ENCODE results near the gene DENND5A. TPM values are rescaled to one million over a fixed set of nuclear protein-coding genes. Genes with fewer than 3 reads are reported as not detected.

DENND5A gene
- total and polyA plus RNA-seq, 4 donors: 7.9 to 45.8 (median 18.2) TPM

DNA sequence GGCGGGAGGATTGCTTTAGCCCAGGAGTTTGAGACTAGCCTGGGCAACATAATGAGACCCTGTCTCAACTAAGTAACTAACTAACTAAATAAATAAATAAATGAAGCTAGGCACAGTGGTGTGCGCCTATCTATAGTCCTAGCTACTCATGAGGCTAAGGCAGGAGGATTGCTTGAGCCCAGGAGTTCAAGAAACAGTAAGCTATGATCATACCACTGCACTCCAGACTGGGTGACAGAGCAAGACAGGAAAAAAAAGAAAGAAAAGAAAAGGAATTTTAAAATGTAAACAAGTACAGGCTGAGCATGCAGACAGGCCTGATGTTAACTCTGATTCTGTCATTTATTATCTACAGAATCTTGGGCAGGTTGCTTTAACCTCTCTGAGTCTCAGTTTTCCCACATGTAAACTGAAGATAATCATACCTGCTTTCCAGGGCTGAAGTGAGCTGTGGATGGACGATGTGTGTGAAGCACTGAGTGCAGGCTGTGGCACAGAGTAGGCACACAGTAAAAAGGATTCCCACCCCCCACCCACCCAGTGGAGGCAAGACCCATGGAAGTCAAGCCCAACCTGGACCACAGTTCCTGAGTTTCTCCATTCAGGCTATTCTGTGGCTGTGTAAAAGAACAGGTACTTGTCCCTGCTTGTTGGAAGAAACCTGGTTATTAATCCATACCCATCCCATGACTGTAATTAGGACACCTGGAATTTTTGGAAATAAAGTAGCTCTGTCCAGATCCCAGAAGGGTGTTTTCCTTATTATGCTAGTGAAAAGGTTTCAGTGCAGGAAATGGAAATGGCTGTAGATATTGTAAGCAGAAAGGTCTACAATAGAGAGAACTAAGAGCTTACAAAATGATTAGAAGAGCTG lies 155.1 kb downstream of the DENND5A start:
- H3K4me1 ChIP-seq (ENCODE audit: control insufficient read depth in 4 of 4, insufficient read depth in 4 of 4, low read length in 3 of 4): no peaks in the 10 kb centered on the region
- TF ChIP-seq, protein P1, sequence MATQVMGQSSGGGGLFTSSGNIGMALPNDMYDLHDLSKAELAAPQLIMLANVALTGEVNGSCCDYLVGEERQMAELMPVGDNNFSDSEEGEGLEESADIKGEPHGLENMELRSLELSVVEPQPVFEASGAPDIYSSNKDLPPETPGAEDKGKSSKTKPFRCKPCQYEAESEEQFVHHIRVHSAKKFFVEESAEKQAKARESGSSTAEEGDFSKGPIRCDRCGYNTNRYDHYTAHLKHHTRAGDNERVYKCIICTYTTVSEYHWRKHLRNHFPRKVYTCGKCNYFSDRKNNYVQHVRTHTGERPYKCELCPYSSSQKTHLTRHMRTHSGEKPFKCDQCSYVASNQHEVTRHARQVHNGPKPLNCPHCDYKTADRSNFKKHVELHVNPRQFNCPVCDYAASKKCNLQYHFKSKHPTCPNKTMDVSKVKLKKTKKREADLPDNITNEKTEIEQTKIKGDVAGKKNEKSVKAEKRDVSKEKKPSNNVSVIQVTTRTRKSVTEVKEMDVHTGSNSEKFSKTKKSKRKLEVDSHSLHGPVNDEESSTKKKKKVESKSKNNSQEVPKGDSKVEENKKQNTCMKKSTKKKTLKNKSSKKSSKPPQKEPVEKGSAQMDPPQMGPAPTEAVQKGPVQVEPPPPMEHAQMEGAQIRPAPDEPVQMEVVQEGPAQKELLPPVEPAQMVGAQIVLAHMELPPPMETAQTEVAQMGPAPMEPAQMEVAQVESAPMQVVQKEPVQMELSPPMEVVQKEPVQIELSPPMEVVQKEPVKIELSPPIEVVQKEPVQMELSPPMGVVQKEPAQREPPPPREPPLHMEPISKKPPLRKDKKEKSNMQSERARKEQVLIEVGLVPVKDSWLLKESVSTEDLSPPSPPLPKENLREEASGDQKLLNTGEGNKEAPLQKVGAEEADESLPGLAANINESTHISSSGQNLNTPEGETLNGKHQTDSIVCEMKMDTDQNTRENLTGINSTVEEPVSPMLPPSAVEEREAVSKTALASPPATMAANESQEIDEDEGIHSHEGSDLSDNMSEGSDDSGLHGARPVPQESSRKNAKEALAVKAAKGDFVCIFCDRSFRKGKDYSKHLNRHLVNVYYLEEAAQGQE (IDR thresholded peaks at IDR 0.05): no peak
- TF ChIP-seq, protein P2, sequence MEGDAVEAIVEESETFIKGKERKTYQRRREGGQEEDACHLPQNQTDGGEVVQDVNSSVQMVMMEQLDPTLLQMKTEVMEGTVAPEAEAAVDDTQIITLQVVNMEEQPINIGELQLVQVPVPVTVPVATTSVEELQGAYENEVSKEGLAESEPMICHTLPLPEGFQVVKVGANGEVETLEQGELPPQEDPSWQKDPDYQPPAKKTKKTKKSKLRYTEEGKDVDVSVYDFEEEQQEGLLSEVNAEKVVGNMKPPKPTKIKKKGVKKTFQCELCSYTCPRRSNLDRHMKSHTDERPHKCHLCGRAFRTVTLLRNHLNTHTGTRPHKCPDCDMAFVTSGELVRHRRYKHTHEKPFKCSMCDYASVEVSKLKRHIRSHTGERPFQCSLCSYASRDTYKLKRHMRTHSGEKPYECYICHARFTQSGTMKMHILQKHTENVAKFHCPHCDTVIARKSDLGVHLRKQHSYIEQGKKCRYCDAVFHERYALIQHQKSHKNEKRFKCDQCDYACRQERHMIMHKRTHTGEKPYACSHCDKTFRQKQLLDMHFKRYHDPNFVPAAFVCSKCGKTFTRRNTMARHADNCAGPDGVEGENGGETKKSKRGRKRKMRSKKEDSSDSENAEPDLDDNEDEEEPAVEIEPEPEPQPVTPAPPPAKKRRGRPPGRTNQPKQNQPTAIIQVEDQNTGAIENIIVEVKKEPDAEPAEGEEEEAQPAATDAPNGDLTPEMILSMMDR (IDR thresholded peaks at IDR 0.05; ENCODE audit: low read depth, low read length, missing input control): no peak
- TF ChIP-seq RAD21 (IDR thresholded peaks at IDR 0.05): no peak
- TF ChIP-seq, protein P3, sequence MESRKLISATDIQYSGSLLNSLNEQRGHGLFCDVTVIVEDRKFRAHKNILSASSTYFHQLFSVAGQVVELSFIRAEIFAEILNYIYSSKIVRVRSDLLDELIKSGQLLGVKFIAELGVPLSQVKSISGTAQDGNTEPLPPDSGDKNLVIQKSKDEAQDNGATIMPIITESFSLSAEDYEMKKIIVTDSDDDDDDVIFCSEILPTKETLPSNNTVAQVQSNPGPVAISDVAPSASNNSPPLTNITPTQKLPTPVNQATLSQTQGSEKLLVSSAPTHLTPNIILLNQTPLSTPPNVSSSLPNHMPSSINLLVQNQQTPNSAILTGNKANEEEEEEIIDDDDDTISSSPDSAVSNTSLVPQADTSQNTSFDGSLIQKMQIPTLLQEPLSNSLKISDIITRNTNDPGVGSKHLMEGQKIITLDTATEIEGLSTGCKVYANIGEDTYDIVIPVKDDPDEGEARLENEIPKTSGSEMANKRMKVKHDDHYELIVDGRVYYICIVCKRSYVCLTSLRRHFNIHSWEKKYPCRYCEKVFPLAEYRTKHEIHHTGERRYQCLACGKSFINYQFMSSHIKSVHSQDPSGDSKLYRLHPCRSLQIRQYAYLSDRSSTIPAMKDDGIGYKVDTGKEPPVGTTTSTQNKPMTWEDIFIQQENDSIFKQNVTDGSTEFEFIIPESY (IDR thresholded peaks at IDR 0.05): no peak
- no peak for TF ChIP-seq JUND (IDR thresholded peaks at IDR 0.05)
- TF ChIP-seq, protein P4, sequence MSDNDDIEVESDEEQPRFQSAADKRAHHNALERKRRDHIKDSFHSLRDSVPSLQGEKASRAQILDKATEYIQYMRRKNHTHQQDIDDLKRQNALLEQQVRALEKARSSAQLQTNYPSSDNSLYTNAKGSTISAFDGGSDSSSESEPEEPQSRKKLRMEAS (IDR thresholded peaks at IDR 0.05): no peak
- TF ChIP-seq SP1 (IDR thresholded peaks at IDR 0.05): no peak
- TF ChIP-seq YY1 (IDR thresholded peaks at IDR 0.05): no peak
- 92% methylated on average over 3 of the region's 3 CpGs for WGBS

DNA sequence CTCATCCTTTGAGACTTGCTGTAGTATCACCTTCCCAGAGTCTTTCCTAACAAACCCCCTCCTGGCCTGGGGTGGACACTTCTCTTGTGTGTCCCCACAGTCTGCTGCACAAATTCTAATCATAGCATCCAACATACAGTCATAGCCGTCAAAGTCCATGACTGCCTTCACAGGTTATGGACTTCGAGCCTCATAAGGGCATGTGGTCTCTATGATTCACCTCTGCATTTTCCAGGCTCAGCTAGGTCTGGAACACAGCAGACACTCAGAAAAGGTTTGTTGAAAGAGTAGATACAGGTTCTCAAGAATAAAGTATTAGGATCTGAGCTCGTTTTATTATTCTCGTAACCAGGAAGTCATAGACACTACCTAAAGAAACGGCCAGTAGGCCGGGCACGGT lies 160.6 kb downstream of the DENND5A start:
- H3K4me3 ChIP-seq (ENCODE audit: low read depth in 1 of 3, low read length in 3 of 3): no peak overlapping the region
- no peak overlapping the region for H3K27ac ChIP-seq (ENCODE audit: low read depth in 1 of 2, low read length in 2 of 2)
- WGBS: 94% methylated on average over 7 of the region's 7 CpGs
- no peaks in the 10 kb centered on the region for H3K36me3 ChIP-seq (ENCODE audit: control insufficient read depth in 4 of 4, insufficient read depth in 3 of 4, low read depth in 1 of 4, low read length in 3 of 4)
- DNase-seq (ENCODE audit: low spot score): no peak
- no peak overlapping the region for H3K9ac ChIP-seq (ENCODE audit: low read depth in 1 of 2, low read length in 2 of 2)
- H3K27me3 ChIP-seq (ENCODE audit: control insufficient read depth in 4 of 4, insufficient read depth in 4 of 4, low read length in 3 of 4): no peaks in the 10 kb centered on the region
- no peaks in the 10 kb centered on the region for H3K4me1 ChIP-seq (ENCODE audit: control insufficient read depth in 4 of 4, insufficient read depth in 4 of 4, low read length in 3 of 4)
- no peaks in the 10 kb centered on the region for H3K9me3 ChIP-seq (ENCODE audit: control insufficient read depth in 4 of 4, low read length in 3 of 4)
- TF ChIP-seq FOXA1 (IDR thresholded peaks at IDR 0.05) (no peak), RXRA (IDR thresholded peaks at IDR 0.05) (no peak), RAD21 (IDR thresholded peaks at IDR 0.05) (no peak), EGR1 (IDR thresholded peaks at IDR 0.05; ENCODE audit: low read depth in 2 of 2) (no peak), GABPA (IDR thresholded peaks at IDR 0.05 in 1 of 2, conservative IDR thresholded peaks at IDR 0.05 in 1 of 2) (no peak), FOXA2 (IDR thresholded peaks at IDR 0.05) (no peak), JUND (IDR thresholded peaks at IDR 0.05) (no peak), TAF1 (conservative IDR thresholded peaks at IDR 0.05) (no peak)
- TF ChIP-seq, protein P1 (IDR thresholded peaks at IDR 0.05): no peak
- TF ChIP-seq, protein P4 (IDR thresholded peaks at IDR 0.05): no peak
- TF ChIP-seq, protein P2 (IDR thresholded peaks at IDR 0.05; ENCODE audit: low read depth, low read length, missing input control): no peak
- TF ChIP-seq, protein P5, sequence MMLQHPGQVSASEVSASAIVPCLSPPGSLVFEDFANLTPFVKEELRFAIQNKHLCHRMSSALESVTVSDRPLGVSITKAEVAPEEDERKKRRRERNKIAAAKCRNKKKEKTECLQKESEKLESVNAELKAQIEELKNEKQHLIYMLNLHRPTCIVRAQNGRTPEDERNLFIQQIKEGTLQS (IDR thresholded peaks at IDR 0.05): no peak

More for the DNA sequence above, 155.1 kb downstream of the DENND5A start:
- no peak overlapping the region for H3K9ac ChIP-seq (ENCODE audit: low read depth in 1 of 2, low read length in 2 of 2)
- no peaks in the 10 kb centered on the region for H3K27me3 ChIP-seq (ENCODE audit: control insufficient read depth in 4 of 4, insufficient read depth in 4 of 4, low read length in 3 of 4)
- no peaks in the 10 kb centered on the region for H3K36me3 ChIP-seq (ENCODE audit: control insufficient read depth in 4 of 4, insufficient read depth in 3 of 4, low read depth in 1 of 4, low read length in 3 of 4)
- no peak overlapping the region for H3K4me3 ChIP-seq (ENCODE audit: low read depth in 1 of 3, low read length in 3 of 3)
- H3K9me3 ChIP-seq (ENCODE audit: control insufficient read depth in 4 of 4, low read length in 3 of 4): peaks cover 0 to 20% (median 3%) of the 10 kb centered on the region in 4 donors
- H3K27ac ChIP-seq (ENCODE audit: low read depth in 1 of 2, low read length in 2 of 2): no peak overlapping the region
- DNase-seq (ENCODE audit: low spot score): no peak

Data from liver (tissue), 9 donors.